ENCODE data around the gene ITLN1.

DNA sequence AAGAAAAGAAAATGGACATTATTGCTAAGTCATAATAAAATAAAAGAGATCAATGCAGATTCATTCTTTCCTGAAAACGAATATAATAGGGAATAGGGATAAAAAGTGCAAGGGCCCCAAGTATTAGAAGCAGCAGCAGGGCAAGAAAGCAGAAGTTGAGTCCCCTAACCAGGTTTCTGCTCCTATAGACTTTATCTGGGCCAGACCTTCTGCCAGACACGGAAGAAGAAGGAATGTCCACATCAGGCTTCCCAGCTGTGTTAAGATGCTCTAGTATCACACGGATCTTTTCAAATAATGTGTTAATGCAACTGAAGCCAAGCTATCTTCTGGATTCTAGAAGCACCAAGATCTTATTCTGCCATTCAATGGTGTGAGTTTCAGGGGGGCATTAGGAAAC is 49.2 kb downstream of the ITLN1 start:
- TF ChIP-seq, protein P1, sequence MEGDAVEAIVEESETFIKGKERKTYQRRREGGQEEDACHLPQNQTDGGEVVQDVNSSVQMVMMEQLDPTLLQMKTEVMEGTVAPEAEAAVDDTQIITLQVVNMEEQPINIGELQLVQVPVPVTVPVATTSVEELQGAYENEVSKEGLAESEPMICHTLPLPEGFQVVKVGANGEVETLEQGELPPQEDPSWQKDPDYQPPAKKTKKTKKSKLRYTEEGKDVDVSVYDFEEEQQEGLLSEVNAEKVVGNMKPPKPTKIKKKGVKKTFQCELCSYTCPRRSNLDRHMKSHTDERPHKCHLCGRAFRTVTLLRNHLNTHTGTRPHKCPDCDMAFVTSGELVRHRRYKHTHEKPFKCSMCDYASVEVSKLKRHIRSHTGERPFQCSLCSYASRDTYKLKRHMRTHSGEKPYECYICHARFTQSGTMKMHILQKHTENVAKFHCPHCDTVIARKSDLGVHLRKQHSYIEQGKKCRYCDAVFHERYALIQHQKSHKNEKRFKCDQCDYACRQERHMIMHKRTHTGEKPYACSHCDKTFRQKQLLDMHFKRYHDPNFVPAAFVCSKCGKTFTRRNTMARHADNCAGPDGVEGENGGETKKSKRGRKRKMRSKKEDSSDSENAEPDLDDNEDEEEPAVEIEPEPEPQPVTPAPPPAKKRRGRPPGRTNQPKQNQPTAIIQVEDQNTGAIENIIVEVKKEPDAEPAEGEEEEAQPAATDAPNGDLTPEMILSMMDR (IDR thresholded peaks at IDR 0.05): no peak
- TF ChIP-seq EP300 (IDR thresholded peaks at IDR 0.05): no peak
